IMR-90 (cell line): ENCODE results near the gene RASL10B.

Experiments used
- CTCF ChIP-seq: conservative IDR thresholded peaks from 2 replicates; pipeline ENCODE4 v1.5.1; 2012; ENCODE audit warnings: mild to moderate bottlenecking, low read depth, low read length, improper control_type of control experiment
- MAFK ChIP-seq: IDR thresholded peaks from 2 replicates; pipeline ENCODE4 v1.6.1; 2012; ENCODE audit warnings: low read depth, low read length, improper control_type of control experiment
- MAZ ChIP-seq: IDR thresholded peaks from 2 replicates; pipeline ENCODE4 v1.6.1; 2012; ENCODE audit warnings: low read depth, mild to moderate bottlenecking, low read length, improper control_type of control experiment, moderate library complexity, borderline replicate concordance
- POLR2A ChIP-seq: IDR thresholded peaks from 2 replicates; pipeline ENCODE4 v1.6.1; 2012; ENCODE audit warnings: mild to moderate bottlenecking, low read depth, low read length
- RAD21 ChIP-seq: IDR thresholded peaks from 2 replicates; pipeline ENCODE4 v1.6.1; 2012; ENCODE audit warnings: low read length, improper control_type of control experiment
- SMC3 ChIP-seq: fragments of 150-350 bp; IDR thresholded peaks from 2 replicates; pipeline ENCODE4 v1.6.1; 2016; ENCODE audit warnings: low read depth, mild to moderate bottlenecking, antibody characterized with exemption, low read length, moderate library complexity

GRCh38 chr17:35700150-35700549, 31.3 kb upstream of the RASL10B start:
- TF ChIP-seq RAD21 (no peak), POLR2A (no peak), CTCF (no peak), SMC3 (no peak), MAFK (no peak), MAZ (no peak)
